Measurements from ENCODE around the gene MYL7.

- no peak for TF ChIP-seq CTCF (IDR thresholded peaks at IDR 0.05; ENCODE audit: borderline replicate concordance, extremely low read depth, low read length, poor library complexity, severe bottlenecking)
- no peak for TF ChIP-seq EZH2 (IDR thresholded peaks at IDR 0.05; ENCODE audit: borderline replicate concordance, low read depth, low read length, severe bottlenecking)
Measured at GRCh38 chr7:44159824-44160630, 18.9 kb upstream of the MYL7 start.
